UCSD-AML1 (cell line): Measurements from ENCODE around the gene MMP13.
"Not testable (repeated sequence)": the region's sequence is repeated elsewhere in the genome, so short reads cannot be mapped to it uniquely, and the experiment has no call there.

Experiments used
- DNase-seq: peaks from one replicate; lab custom pipeline; 2025; ENCODE audit not compliant: unreplicated experiment; lab: John Stamatoyannopoulos, UW

Gene MMP13

DNA sequence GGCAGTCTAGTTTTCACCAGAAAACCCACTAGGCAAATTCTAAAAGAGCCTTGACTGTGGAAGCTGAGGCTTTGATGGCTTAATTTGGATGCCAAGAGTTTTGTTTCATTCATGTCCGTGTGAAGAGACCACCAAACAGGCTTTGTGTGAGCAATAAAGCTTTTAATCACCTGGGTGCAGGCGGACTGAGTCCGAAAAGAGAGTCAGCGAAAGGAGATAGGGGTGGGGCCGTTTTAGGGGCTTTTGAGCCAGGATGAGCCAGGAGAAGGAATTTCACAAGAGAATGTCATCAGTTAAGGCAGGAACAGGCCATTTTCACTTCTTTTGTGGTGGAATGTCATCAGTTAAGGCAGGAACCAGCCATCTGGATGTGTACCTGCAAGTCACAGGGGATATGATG, 51.6 kb downstream of the MMP13 start:
- DNase-seq: not testable (repeated sequence)

DNA sequence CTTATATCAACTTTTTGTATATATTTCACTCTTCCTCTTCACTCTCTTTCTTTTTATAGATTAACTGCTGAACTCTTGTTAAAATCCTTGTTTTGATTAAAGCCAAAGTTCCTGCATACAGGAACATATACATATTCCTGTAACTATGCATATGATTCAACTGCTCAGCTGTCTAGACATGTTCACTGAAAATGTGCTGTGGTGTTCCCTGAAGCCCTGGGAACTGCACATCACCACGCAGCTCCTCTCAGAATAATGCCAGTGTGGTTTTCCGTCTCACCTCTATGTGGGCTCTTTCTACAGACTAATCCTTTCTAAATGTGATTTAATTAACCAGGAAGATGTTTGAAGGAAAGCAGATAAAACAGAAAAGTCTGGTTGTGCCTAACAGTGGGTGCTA, 55.2 kb downstream of the MMP13 start:
- DNase-seq: no peak
